Measurements from ENCODE around the gene AKAP11.

The AKAP11 gene

DNA sequence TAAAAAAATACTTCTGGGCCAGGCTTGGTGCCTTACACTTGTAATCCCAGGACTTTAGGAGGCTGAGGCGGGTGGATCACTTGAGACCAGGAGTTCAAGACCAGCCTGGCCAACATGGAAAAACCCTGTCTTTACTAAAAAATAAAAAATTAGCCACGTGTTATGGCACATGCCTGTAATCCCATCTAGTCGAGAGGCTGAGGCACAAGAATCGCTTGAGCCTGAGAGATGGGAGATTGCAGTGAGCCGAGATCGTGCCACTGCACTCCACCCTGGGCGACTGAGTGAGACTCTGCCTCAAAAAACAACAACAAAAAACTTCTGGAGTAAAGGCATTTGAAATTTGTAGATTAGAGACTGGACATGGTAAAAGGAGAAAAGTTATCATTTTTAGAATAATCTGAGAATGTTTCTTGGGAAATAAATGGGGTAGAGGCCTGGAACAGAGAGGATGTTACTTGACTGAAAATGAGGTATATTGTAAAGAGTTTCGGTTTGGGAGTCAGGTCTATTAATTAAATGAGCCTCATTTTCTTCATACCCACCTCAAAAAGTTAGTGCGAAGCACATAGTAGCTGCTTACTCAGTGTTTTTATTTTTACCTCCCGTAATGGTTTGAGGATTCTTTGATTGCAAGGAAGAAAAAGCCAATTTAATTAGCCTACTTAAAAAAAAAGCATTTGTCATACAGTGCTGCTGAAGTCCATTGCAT, 2.6 kb downstream of the AKAP11 start:
- H3K9ac ChIP-seq (ENCODE audit: insufficient read length, low read depth): no peak overlapping the region
- no peak for DNase-seq (ENCODE audit: low read depth, low spot score)
- no peaks in the 10 kb centered on the region for H3K4me1 ChIP-seq (ENCODE audit: insufficient read depth, insufficient read length)

DNA sequence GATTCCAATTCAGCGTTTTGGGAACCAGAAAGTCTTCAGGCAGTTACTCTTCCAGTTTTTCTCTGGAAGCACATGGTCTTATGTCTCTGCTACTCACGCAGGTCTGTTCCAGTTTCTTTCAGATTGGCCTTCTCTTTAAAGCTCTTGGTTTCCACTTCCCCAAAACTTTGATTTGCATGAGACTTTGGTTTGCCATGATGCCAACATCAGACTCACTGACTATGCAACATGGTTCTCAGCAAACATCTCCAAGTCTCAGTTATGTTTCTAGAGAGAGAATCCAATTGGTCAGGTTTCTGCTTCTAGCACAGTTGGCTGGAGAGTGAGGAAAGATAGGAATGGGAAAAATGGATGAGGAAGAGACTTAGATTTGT, 3.1 kb downstream of the AKAP11 start:
- Histone ChIP-seq H3K9ac (ENCODE audit: insufficient read length, low read depth) (no peak overlapping the region), H3K4me1 (ENCODE audit: insufficient read depth, insufficient read length) (no peaks in the 10 kb centered on the region), H3K36me3 (ENCODE audit: insufficient read depth, insufficient read length, low read length) (no peaks in the 10 kb centered on the region), H3K4me3 (ENCODE audit: insufficient read length, low read depth) (no peak overlapping the region), H3K9me3 (ENCODE audit: insufficient read depth, low read length) (peaks cover 13% of the 10 kb centered on the region; the same call in 1 of the 2 replicates), H3K27me3 (ENCODE audit: insufficient read depth, insufficient read length) (no peaks in the 10 kb centered on the region)
- TF ChIP-seq SUZ12 (IDR thresholded peaks at IDR 0.05; ENCODE audit: extremely low read depth, insufficient read depth, insufficient read length): no peak
- TF ChIP-seq YY1 (IDR thresholded peaks at IDR 0.05; ENCODE audit: insufficient read depth, insufficient read length): no peak
- no peak for TF ChIP-seq ZNF274 (IDR thresholded peaks at IDR 0.05; ENCODE audit: low read depth, low read length)
- no peak for DNase-seq (ENCODE audit: low read depth, low spot score)

More for the DNA sequence above, 2.6 kb downstream of the AKAP11 start:
- no peak for TF ChIP-seq SUZ12 (IDR thresholded peaks at IDR 0.05; ENCODE audit: extremely low read depth, insufficient read depth, insufficient read length)
- no peak for TF ChIP-seq ZNF274 (IDR thresholded peaks at IDR 0.05; ENCODE audit: low read depth, low read length)
- no peak for TF ChIP-seq YY1 (IDR thresholded peaks at IDR 0.05; ENCODE audit: insufficient read depth, insufficient read length)
- Histone ChIP-seq H3K9me3 (ENCODE audit: insufficient read depth, low read length) (peaks cover 18% of the 10 kb centered on the region; the same call in 1 of the 2 replicates), H3K4me3 (ENCODE audit: insufficient read length, low read depth) (no peak overlapping the region), H3K27me3 (ENCODE audit: insufficient read depth, insufficient read length) (no peaks in the 10 kb centered on the region), H3K36me3 (ENCODE audit: insufficient read depth, insufficient read length, low read length) (no peaks in the 10 kb centered on the region)

DNA sequence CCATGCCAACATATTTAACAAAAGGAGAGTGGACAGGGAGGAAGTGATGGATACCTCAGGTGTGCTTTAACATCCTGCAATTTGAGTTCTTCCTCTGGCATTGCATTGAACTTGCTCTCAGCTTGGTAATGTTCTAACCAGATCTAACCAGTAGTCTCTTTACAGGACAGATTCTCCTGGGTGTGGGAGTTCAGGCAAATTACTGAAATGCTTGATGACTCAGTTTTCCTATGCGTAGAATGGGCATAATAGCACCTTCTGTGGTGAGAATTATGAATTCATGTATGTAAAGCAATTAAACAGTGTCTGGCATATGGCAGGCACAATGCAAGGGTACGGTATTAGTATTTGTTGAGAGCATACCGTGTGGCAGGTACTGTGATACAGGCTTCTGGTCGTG, 3.6 kb downstream of the AKAP11 start:
- DNase-seq (ENCODE audit: low read depth, low spot score): no peak
- H3K9ac ChIP-seq (ENCODE audit: insufficient read length, low read depth): no peak overlapping the region
- TF ChIP-seq SUZ12 (IDR thresholded peaks at IDR 0.05; ENCODE audit: extremely low read depth, insufficient read depth, insufficient read length) (no peak), YY1 (IDR thresholded peaks at IDR 0.05; ENCODE audit: insufficient read depth, insufficient read length) (no peak), ZNF274 (IDR thresholded peaks at IDR 0.05; ENCODE audit: low read depth, low read length) (no peak)
- H3K36me3 ChIP-seq (ENCODE audit: insufficient read depth, insufficient read length, low read length): no peaks in the 10 kb centered on the region
- no peaks in the 10 kb centered on the region for H3K27me3 ChIP-seq (ENCODE audit: insufficient read depth, insufficient read length)
- H3K4me1 ChIP-seq (ENCODE audit: insufficient read depth, insufficient read length): no peaks in the 10 kb centered on the region
- H3K4me3 ChIP-seq (ENCODE audit: insufficient read length, low read depth): no peak overlapping the region
- peaks cover 9% of the 10 kb centered on the region; the same call in 1 of the 2 replicates for H3K9me3 ChIP-seq (ENCODE audit: insufficient read depth, low read length)

DNA sequence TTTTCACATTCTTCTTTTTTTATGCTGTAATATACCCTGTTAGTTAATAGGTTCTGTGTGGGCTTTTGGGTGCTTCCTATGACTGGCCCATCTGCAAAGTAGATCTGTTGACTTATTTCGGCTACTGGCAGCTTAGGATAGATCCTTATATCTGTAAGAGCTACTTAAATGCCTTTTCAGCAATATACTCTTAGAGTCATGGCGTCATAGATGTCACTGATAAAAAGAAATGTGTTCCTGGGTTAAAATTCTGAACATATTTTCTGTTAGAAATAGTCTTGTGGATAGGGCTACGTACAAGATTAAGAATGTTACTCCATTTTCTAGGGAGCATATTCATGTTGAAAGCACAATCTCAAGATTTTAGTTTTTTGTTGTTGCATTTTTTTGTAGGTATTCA, 4.7 kb downstream of the AKAP11 start:
- no peaks in the 10 kb centered on the region for H3K9me3 ChIP-seq (ENCODE audit: insufficient read depth, low read length)
- no peak overlapping the region for H3K9ac ChIP-seq (ENCODE audit: insufficient read length, low read depth)
- H3K27me3 ChIP-seq (ENCODE audit: insufficient read depth, insufficient read length): no peaks in the 10 kb centered on the region
- H3K4me3 ChIP-seq (ENCODE audit: insufficient read length, low read depth): no peak overlapping the region
- DNase-seq (ENCODE audit: low read depth, low spot score): no peak
- no peak for TF ChIP-seq SUZ12 (IDR thresholded peaks at IDR 0.05; ENCODE audit: extremely low read depth, insufficient read depth, insufficient read length)
- no peak for TF ChIP-seq ZNF274 (IDR thresholded peaks at IDR 0.05; ENCODE audit: low read depth, low read length)
- TF ChIP-seq YY1 (IDR thresholded peaks at IDR 0.05; ENCODE audit: insufficient read depth, insufficient read length): no peak
- no peaks in the 10 kb centered on the region for H3K36me3 ChIP-seq (ENCODE audit: insufficient read depth, insufficient read length, low read length)
- H3K4me1 ChIP-seq (ENCODE audit: insufficient read depth, insufficient read length): no peaks in the 10 kb centered on the region

DNA sequence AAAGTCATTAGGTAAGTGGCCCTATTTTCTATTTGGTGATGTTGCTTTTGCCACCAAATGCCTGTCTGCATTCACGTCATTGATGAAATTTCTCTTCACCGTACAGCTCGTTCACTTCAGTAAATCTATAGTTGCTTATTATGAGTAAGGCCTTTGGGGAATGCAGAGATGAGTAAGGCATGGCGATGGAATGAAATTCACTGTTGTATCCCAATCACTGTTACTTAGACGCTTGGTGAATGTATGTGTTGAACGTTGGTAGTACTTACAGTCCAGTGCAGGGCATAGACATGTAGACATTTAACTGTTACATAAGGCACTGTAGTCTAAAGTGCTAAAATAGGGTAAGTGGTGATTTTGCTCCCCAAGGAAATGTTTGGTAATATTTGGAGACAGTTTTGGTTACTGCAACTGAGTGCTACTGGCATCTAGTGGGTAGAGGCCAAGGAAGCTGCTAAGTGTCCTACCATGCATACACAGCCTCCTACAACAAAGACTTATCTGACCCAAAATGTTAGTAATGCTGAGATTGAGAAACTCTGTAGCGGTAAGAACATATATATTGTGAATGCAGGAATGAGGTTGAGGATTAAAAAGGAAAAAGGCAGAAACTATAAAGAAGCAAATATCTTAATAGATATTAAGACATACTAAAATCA, 5.8 kb downstream of the AKAP11 start:
- DNase-seq (ENCODE audit: low read depth, low spot score): no peak
- Histone ChIP-seq H3K36me3 (ENCODE audit: insufficient read depth, insufficient read length, low read length) (no peaks in the 10 kb centered on the region), H3K27me3 (ENCODE audit: insufficient read depth, insufficient read length) (no peaks in the 10 kb centered on the region), H3K4me3 (ENCODE audit: insufficient read length, low read depth) (no peak overlapping the region), H3K4me1 (ENCODE audit: insufficient read depth, insufficient read length) (no peaks in the 10 kb centered on the region), H3K9ac (ENCODE audit: insufficient read length, low read depth) (no peak overlapping the region), H3K9me3 (ENCODE audit: insufficient read depth, low read length) (no peaks in the 10 kb centered on the region)
- TF ChIP-seq ZNF274 (IDR thresholded peaks at IDR 0.05; ENCODE audit: low read depth, low read length) (no peak), YY1 (IDR thresholded peaks at IDR 0.05; ENCODE audit: insufficient read depth, insufficient read length) (no peak), SUZ12 (IDR thresholded peaks at IDR 0.05; ENCODE audit: extremely low read depth, insufficient read depth, insufficient read length) (no peak)

DNA sequence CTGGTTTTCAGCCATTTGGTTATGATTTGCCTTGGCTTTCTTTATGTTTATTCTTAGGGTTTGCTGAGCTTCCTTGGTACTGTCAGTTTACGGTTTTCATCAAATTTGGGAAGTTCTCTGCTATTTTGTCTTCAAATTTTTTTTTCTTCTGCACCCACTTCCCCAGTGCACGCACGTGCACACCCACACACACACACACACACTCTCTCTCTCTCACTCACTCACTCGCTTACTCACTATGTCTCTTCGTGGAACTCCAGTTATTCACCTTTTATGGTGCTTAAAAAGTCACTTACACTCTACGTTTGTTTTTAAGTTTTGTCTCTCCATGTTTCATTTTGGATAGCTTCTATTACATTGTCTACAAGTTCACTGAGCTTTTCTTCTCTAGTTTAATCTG, 7.1 kb downstream of the AKAP11 start:
- Histone ChIP-seq H3K36me3 (ENCODE audit: insufficient read depth, insufficient read length, low read length) (no peaks in the 10 kb centered on the region), H3K4me3 (ENCODE audit: insufficient read length, low read depth) (no peak overlapping the region), H3K4me1 (ENCODE audit: insufficient read depth, insufficient read length) (no peaks in the 10 kb centered on the region), H3K27me3 (ENCODE audit: insufficient read depth, insufficient read length) (no peaks in the 10 kb centered on the region), H3K9me3 (ENCODE audit: insufficient read depth, low read length) (no peaks in the 10 kb centered on the region), H3K9ac (ENCODE audit: insufficient read length, low read depth) (no peak overlapping the region)
- TF ChIP-seq ZNF274 (IDR thresholded peaks at IDR 0.05; ENCODE audit: low read depth, low read length) (no peak), YY1 (IDR thresholded peaks at IDR 0.05; ENCODE audit: insufficient read depth, insufficient read length) (no peak), SUZ12 (IDR thresholded peaks at IDR 0.05; ENCODE audit: extremely low read depth, insufficient read depth, insufficient read length) (no peak)
- no peak for DNase-seq (ENCODE audit: low read depth, low spot score)

DNA sequence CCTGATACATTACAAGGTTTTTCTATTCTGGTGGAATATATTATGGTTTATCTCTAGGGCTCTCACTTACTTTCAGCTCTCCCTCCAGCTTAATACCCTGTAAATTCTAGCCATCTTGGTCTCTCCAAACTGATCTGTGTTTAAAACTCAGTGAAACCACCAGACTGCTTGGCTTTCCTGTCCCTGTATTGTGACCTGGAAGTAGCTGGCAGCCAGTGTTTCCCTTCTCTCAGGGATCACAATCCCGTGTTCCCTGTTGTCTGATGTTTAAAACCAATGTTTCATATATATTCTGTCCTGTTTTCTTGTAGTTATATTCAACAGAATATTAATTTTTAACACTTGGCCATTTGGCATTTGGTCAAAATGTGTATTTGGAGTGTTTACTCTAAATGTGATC, 8.0 kb downstream of the AKAP11 start:
- TF ChIP-seq ZNF274 (IDR thresholded peaks at IDR 0.05; ENCODE audit: low read depth, low read length) (no peak), SUZ12 (IDR thresholded peaks at IDR 0.05; ENCODE audit: extremely low read depth, insufficient read depth, insufficient read length) (no peak), YY1 (IDR thresholded peaks at IDR 0.05; ENCODE audit: insufficient read depth, insufficient read length) (no peak)
- Histone ChIP-seq H3K9me3 (ENCODE audit: insufficient read depth, low read length) (no peaks in the 10 kb centered on the region), H3K4me3 (ENCODE audit: insufficient read length, low read depth) (no peak overlapping the region), H3K27me3 (ENCODE audit: insufficient read depth, insufficient read length) (no peaks in the 10 kb centered on the region), H3K9ac (ENCODE audit: insufficient read length, low read depth) (no peak overlapping the region), H3K36me3 (ENCODE audit: insufficient read depth, insufficient read length, low read length) (no peaks in the 10 kb centered on the region), H3K4me1 (ENCODE audit: insufficient read depth, insufficient read length) (no peaks in the 10 kb centered on the region)
- no peak for DNase-seq (ENCODE audit: low read depth, low spot score)
